Astrocyte (in vitro differentiated cells and primary cell): Measurements from ENCODE around the gene SPSB3. TPM values are rescaled to one million over a fixed set of nuclear protein-coding genes. Genes with fewer than 3 reads are reported as not detected.
"Not testable (repeated sequence)": the region's sequence is repeated elsewhere in the genome, so short reads cannot be mapped to it uniquely, and the experiment has no call there.

Source experiments
- DNase-seq: peaks from one replicate; pipeline ENCODE4 v3.0.0-alpha.2; 2010; ENCODE audit warnings: low read depth
- FAIRE-seq: peaks from 2 replicates; lab custom pipeline; 2011; peaks lifted over from hg19 to GRCh38; lab: Jason Lieb, UNC
- H2AFZ ChIP-seq: 2 replicates; pipeline ENCODE4 v1.6.0; 2012; ENCODE audit warnings: low read depth, low read length, inconsistent platforms
- H3K27ac ChIP-seq: 2 replicates; pipeline ENCODE4 v1.5.1; 2011; ENCODE audit warnings: low read depth, low read length, inconsistent platforms
- H3K27me3 ChIP-seq: 2 replicates; pipeline ENCODE4 v1.6.0; 2011; ENCODE audit warnings: low read length, inconsistent platforms; ENCODE audit not compliant: insufficient read depth
- H3K36me3 ChIP-seq: 2 replicates; pipeline ENCODE4 v1.5.1; 2011; ENCODE audit warnings: low read length, inconsistent platforms; ENCODE audit not compliant: insufficient read depth
- H3K4me1 ChIP-seq: 2 replicates; pipeline ENCODE4 v1.5.1; 2011; ENCODE audit warnings: low read length, inconsistent platforms; ENCODE audit not compliant: insufficient read depth
- H3K4me2 ChIP-seq: 2 replicates; pipeline ENCODE4 v1.6.0; 2012; ENCODE audit warnings: low read length, inconsistent platforms
- H3K4me3 ChIP-seq: 2 replicates; pipeline ENCODE4 v1.5.1; 2011; ENCODE audit warnings: low read depth, mild to moderate bottlenecking, low read length, inconsistent platforms; ENCODE audit not compliant: insufficient read depth
- H3K79me2 ChIP-seq: 2 replicates; pipeline ENCODE4 v1.6.0; 2012; ENCODE audit warnings: mild to moderate bottlenecking, low read length, inconsistent platforms; ENCODE audit not compliant: insufficient read depth
- H3K9ac ChIP-seq: 2 replicates; pipeline ENCODE4 v1.6.0; 2012; ENCODE audit warnings: mild to moderate bottlenecking, low read length, inconsistent platforms
- H3K9me3 ChIP-seq: 2 replicates; pipeline ENCODE4 v1.5.1; 2012; ENCODE audit warnings: low read depth, mild to moderate bottlenecking, low read length, inconsistent platforms; ENCODE audit not compliant: insufficient read depth
- H4K20me1 ChIP-seq: 2 replicates; pipeline ENCODE4 v1.6.0; 2012; ENCODE audit warnings: low read length, inconsistent platforms; ENCODE audit not compliant: insufficient read depth
- H3K27ac Mint-ChIP-seq: one replicate; pipeline ENCODE4 v1.8.0; 2021; ENCODE audit warnings: mild to moderate bottlenecking, mixed read lengths; ENCODE audit not compliant: unreplicated experiment
- H3K27me3 Mint-ChIP-seq: one replicate; pipeline ENCODE4 v1.8.0; 2021; ENCODE audit warnings: low read depth, mixed read lengths; ENCODE audit not compliant: unreplicated experiment
- H3K36me3 Mint-ChIP-seq: one replicate; pipeline ENCODE4 v1.8.0; 2021; ENCODE audit warnings: low read depth, mixed read lengths; ENCODE audit not compliant: unreplicated experiment
- H3K4me1 Mint-ChIP-seq: one replicate; pipeline ENCODE4 v1.8.0; 2021; ENCODE audit warnings: low read depth, mixed read lengths; ENCODE audit not compliant: unreplicated experiment
- H3K4me3 Mint-ChIP-seq: one replicate; pipeline ENCODE4 v1.8.0; 2021; ENCODE audit warnings: mild to moderate bottlenecking, moderate library complexity, mixed read lengths; ENCODE audit not compliant: unreplicated experiment
- H3K9me3 Mint-ChIP-seq: one replicate; pipeline ENCODE4 v1.8.0; 2021; ENCODE audit warnings: mild to moderate bottlenecking, mixed read lengths; ENCODE audit not compliant: unreplicated experiment
- CTCF ChIP-seq: IDR thresholded peaks from 2 replicates; pipeline ENCODE4 v1.5.1; 2011; ENCODE audit warnings: low read depth, mild to moderate bottlenecking, inconsistent platforms, low read length, moderate library complexity; ENCODE audit not compliant: insufficient read depth
- EZH2 ChIP-seq: IDR thresholded peaks from 2 replicates; pipeline ENCODE4 v1.6.1; 2012; ENCODE audit warnings: mild to moderate bottlenecking, low read length, inconsistent platforms; ENCODE audit not compliant: insufficient read depth
- total RNA-seq: library from RNA; stranded (reverse); gene quantifications from 2 replicates; pipeline ENCODE4 v1.2.1, GENCODE V29; 2021

SPSB3 gene
- total RNA-seq, 1 donor from 2014 or later: 23.3 TPM

- TF ChIP-seq CTCF (no peak), EZH2 (no peak)
- Histone ChIP-seq H3K9me3 (peaks cover 23% of the 10 kb centered on the region), H3K4me3 (no peak overlapping the region), H2AFZ (no peak overlapping the region), H3K79me2 (peaks cover 40% of the 10 kb centered on the region), H3K27ac (no peak overlapping the region), H3K9ac (no peak overlapping the region), H3K36me3 (peaks cover 5% of the 10 kb centered on the region), H4K20me1 (peaks cover 73% of the 10 kb centered on the region), H3K27me3 (no peaks in the 10 kb centered on the region), H3K4me1 (no peaks in the 10 kb centered on the region), H3K4me2 (no peak overlapping the region)
- no peak overlapping the region for H3K27ac Mint-ChIP-seq
- H3K4me1 Mint-ChIP-seq: no peaks in the 10 kb centered on the region
- DNase-seq (no peak), FAIRE-seq (no peak)
- H3K36me3 Mint-ChIP-seq: peaks cover 8% of the 10 kb centered on the region
- H3K27me3 Mint-ChIP-seq: no peaks in the 10 kb centered on the region
- H3K4me3 Mint-ChIP-seq: no peak overlapping the region
- no peaks in the 10 kb centered on the region for H3K9me3 Mint-ChIP-seq
Observed at GRCh38 chr16:1734816-1735215, 47.6 kb downstream of the SPSB3 start.

GRCh38 chr16:1734123-1734522 is 48.2 kb downstream of the SPSB3 start:
- DNase-seq (no peak), FAIRE-seq (no peak)

GRCh38 chr16:1732551-1732987 is 49.8 kb downstream of the SPSB3 start:
- not testable (repeated sequence) for DNase-seq, H3K27ac Mint-ChIP-seq, H3K4me1 Mint-ChIP-seq, H3K27ac ChIP-seq, H3K9me3 Mint-ChIP-seq, H3K4me2 ChIP-seq, H3K27me3 Mint-ChIP-seq, H3K36me3 ChIP-seq, H3K36me3 Mint-ChIP-seq, H3K4me1 ChIP-seq, H2AFZ ChIP-seq, H3K27me3 ChIP-seq, H3K4me3 Mint-ChIP-seq, H3K4me3 ChIP-seq, FAIRE-seq, H3K9ac ChIP-seq
- Histone ChIP-seq H3K79me2 (peaks cover 40% of the 10 kb centered on the region), H4K20me1 (peaks cover 61% of the 10 kb centered on the region), H3K9me3 (peaks cover 16% of the 10 kb centered on the region)

More at GRCh38 chr16:1734123-1734522, 48.2 kb downstream of the SPSB3 start:
- Histone ChIP-seq H2AFZ (no peak overlapping the region), H3K27me3 (no peaks in the 10 kb centered on the region), H3K79me2 (peaks cover 40% of the 10 kb centered on the region), H3K27ac (no peak overlapping the region), H3K4me1 (no peaks in the 10 kb centered on the region), H3K4me2 (no peak overlapping the region), H3K9ac (no peak overlapping the region), H4K20me1 (peaks cover 67% of the 10 kb centered on the region), H3K36me3 (peaks cover 9% of the 10 kb centered on the region), H3K9me3 (peaks cover 23% of the 10 kb centered on the region), H3K4me3 (no peak overlapping the region)
- TF ChIP-seq CTCF: no peak
- TF ChIP-seq EZH2: no peak
- no peaks in the 10 kb centered on the region for H3K27me3 Mint-ChIP-seq
- H3K9me3 Mint-ChIP-seq: no peaks in the 10 kb centered on the region
- no peak overlapping the region for H3K4me3 Mint-ChIP-seq
- no peaks in the 10 kb centered on the region for H3K4me1 Mint-ChIP-seq
- H3K27ac Mint-ChIP-seq: no peak overlapping the region
- H3K36me3 Mint-ChIP-seq: peaks cover 8% of the 10 kb centered on the region
